ENCODE results near the gene SCTR.
A peak's percentile ranks its signal among the peaks of the same experiment; 100 is the strongest.

SCTR gene

GRCh38 chr2:119402645-119403560 is 121.4 kb downstream of the SCTR start:
- DNase-seq: peak; percentile 18

GRCh38 chr2:119402106-119402505 is 122.2 kb downstream of the SCTR start:
- DNase-seq: no peak

GRCh38 chr2:119397196-119397595 is 127.1 kb downstream of the SCTR start:
- DNase-seq: no peak

DNA sequence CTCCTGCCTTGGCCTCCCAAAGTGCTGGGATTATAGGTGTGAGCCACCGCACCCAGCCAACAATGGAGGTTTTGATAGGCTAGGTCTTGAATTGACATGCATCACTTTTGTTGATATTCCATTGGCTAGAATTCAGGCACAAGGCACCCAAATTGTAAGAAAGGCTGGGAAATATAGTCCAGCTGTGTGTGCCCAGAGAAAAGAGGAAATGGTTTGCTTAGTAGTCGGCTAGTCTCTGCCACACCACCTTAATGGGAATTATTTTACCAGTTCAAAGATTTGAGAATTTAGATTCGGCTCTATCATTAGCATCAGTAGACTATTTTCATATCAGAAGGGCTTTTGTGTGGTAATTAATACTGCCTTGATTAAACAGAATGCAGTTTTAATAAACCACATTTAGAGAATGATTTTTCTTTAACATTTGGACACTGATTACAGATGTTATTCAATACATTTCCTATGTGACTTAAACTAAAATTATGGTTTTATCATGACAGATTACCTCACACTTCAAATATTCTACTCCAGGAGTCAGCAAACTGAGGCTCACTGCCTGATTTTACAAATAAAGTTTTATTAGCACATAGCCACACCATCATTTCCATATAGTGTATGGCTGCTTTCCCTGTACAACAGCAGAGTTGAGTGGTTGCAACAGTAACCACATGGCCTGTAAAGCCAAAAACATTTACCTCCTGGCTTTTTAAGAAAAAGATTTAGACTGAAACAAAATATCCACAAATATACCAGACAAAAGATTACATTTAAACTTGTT is 130.1 kb downstream of the SCTR start:
- DNase-seq: no peak
